ENCODE measurements around the gene MPEG1. TPM values are rescaled to one million over a fixed set of nuclear protein-coding genes. Genes with fewer than 3 reads are reported as not detected.
A peak's percentile ranks its signal among the peaks of the same experiment; 100 is the strongest.

Gene MPEG1, protein sequence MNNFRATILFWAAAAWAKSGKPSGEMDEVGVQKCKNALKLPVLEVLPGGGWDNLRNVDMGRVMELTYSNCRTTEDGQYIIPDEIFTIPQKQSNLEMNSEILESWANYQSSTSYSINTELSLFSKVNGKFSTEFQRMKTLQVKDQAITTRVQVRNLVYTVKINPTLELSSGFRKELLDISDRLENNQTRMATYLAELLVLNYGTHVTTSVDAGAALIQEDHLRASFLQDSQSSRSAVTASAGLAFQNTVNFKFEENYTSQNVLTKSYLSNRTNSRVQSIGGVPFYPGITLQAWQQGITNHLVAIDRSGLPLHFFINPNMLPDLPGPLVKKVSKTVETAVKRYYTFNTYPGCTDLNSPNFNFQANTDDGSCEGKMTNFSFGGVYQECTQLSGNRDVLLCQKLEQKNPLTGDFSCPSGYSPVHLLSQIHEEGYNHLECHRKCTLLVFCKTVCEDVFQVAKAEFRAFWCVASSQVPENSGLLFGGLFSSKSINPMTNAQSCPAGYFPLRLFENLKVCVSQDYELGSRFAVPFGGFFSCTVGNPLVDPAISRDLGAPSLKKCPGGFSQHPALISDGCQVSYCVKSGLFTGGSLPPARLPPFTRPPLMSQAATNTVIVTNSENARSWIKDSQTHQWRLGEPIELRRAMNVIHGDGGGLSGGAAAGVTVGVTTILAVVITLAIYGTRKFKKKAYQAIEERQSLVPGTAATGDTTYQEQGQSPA
- total RNA-seq, result 11.0 TPM

DNA sequence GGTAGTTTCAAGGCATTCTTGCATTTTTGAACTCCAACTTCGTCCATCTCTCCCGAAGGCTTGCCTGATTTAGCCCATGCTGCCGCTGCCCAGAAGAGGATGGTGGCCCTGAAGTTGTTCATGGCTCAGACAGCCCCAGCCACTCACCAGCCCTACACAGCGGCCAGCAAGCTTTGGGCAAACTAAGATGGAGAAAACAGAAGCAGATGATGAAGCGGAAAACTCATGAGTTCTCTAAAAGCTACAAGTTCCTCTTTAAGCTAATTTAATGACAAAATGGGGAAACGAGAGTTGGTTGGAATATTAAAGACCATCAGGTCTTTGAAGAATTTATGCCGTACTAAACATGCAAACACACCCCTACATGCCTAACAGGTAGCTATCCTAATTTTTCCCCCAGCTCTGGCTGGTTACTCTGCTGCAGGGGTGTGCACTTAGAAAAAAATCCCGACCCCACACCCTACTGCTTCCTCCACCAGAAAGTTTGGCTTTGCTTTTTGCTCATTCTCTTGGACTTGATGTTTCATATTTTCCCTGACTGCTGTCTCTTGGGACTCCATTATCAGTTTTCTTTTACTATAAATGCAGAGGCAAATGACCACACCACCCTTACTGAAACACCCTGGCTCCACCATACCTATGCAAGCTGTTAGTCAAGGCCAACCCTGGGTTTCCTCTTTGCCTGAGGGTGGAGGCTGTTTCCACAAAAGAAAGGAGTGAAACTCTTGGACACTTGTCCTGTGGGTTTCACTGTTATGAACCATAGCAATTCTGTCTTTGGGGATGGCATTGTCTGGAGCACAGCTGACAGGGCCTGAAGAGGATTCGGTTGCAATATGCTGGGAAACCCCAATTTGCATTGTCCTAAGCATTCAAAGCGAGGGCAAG is at the start of gene MPEG1:
Gene MPEG1 (minus strand): TSS at position 184 of the 888 bp plus-strand sequence. CDS start 62 bp downstream, at position 122.
- Histone ChIP-seq H3K4me1 (ENCODE audit: control insufficient read depth in 3 of 3, insufficient read depth in 3 of 3, low read length in 3 of 3) (peaks cover 0 to 7% (median 0%) of the 10 kb centered on the region in 3 donors), H3K9ac (ENCODE audit: low read depth in 1 of 3, low read length in 3 of 3) (peak within 1 kb of the TSS in 1 of 3 donors; percentile 21), H3K4me3 (ENCODE audit: low read length in 3 of 3) (peak within 1 kb of the TSS; percentile 0 to 58 (median 29)), H3K9me3 (ENCODE audit: control insufficient read depth in 3 of 3, low read length in 3 of 3) (no peaks in the 10 kb centered on the region), H3K36me3 (ENCODE audit: control insufficient read depth in 3 of 3, insufficient read depth in 3 of 3, low read length in 3 of 3) (no peaks in the 10 kb centered on the region), H3K27me3 (ENCODE audit: control insufficient read depth in 3 of 3, insufficient read depth in 3 of 3, low read length in 3 of 3) (peaks cover 0 to 3% (median 0%) of the 10 kb centered on the region in 3 donors), H3K27ac (ENCODE audit: low read depth, low read length) (peak within 1 kb of the TSS; percentile 46)

GRCh38 chr11:59262177-59262818 is 49.6 kb upstream of the MPEG1 start:
- Histone ChIP-seq H3K4me3 (ENCODE audit: low read length in 3 of 3) (no peak overlapping the region), H3K4me1 (ENCODE audit: control insufficient read depth in 3 of 3, insufficient read depth in 3 of 3, low read length in 3 of 3) (no peaks in the 10 kb centered on the region), H3K9me3 (ENCODE audit: control insufficient read depth in 3 of 3, low read length in 3 of 3) (no peaks in the 10 kb centered on the region), H3K36me3 (ENCODE audit: control insufficient read depth in 3 of 3, insufficient read depth in 3 of 3, low read length in 3 of 3) (no peaks in the 10 kb centered on the region), H3K9ac (ENCODE audit: low read depth in 1 of 3, low read length in 3 of 3) (no peak overlapping the region), H3K27ac (ENCODE audit: low read depth, low read length) (no peak overlapping the region), H3K27me3 (ENCODE audit: control insufficient read depth in 3 of 3, insufficient read depth in 3 of 3, low read length in 3 of 3) (no peaks in the 10 kb centered on the region)

DNA sequence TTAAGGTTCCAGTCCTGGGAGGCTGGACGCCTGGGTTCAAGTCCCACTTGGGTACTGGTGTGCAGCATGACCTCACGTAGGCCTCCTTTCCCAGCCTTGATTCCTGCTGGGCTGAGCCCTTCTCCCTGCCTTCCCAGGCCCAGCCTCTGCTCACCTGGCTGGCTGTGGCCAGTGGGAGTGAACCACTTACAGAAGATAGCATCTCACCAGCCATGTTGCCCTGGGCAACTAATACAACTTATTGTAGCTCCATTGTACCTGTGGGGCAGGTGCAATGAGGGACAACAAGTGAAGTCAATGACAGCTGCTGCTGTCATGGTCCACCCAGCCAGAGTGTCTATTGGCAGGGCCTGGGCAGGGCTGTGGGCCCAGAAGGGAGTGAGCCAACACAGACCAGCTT is 48.4 kb upstream of the MPEG1 start:
- Histone ChIP-seq H3K27ac (ENCODE audit: low read depth, low read length) (no peak overlapping the region), H3K9me3 (ENCODE audit: control insufficient read depth in 3 of 3, low read length in 3 of 3) (no peaks in the 10 kb centered on the region), H3K36me3 (ENCODE audit: control insufficient read depth in 3 of 3, insufficient read depth in 3 of 3, low read length in 3 of 3) (no peaks in the 10 kb centered on the region), H3K9ac (ENCODE audit: low read depth in 1 of 3, low read length in 3 of 3) (no peak overlapping the region), H3K4me3 (ENCODE audit: low read length in 3 of 3) (no peak overlapping the region), H3K27me3 (ENCODE audit: control insufficient read depth in 3 of 3, insufficient read depth in 3 of 3, low read length in 3 of 3) (no peaks in the 10 kb centered on the region), H3K4me1 (ENCODE audit: control insufficient read depth in 3 of 3, insufficient read depth in 3 of 3, low read length in 3 of 3) (no peaks in the 10 kb centered on the region)

DNA sequence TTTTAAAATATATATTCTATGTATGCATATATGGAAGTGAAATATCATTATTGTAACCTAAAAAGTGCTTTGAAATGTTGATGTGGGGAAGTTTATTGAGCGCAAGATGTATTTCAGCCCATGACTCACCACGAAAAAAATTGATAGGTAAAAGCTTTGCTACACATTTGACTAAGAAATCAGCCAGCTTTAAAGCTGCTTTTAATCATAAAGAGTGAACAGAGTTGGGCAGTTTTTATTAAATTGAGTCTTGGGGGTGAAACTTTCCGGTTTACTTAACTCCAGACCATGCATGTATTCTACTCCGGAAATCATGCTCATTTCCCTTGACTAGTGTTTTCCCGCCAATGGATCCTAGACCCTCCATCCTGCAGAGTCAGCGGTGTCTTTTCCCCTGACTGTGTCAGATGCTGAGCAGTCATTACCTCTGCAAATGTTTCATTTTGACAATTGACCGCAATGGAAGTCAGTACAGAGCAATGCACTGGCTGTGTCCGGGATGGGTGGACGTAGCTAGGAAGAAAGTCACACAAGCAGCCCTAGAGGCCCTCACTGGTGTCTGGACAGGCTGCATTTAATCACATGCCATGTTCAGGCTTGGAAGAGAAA is 47.2 kb upstream of the MPEG1 start:
- no peaks in the 10 kb centered on the region for H3K27me3 ChIP-seq (ENCODE audit: control insufficient read depth in 3 of 3, insufficient read depth in 3 of 3, low read length in 3 of 3)
- H3K4me3 ChIP-seq (ENCODE audit: low read length in 3 of 3), result no peak overlapping the region
- H3K9ac ChIP-seq (ENCODE audit: low read depth in 1 of 3, low read length in 3 of 3), result no peak overlapping the region
- H3K27ac ChIP-seq (ENCODE audit: low read depth, low read length), result no peak overlapping the region
- no peaks in the 10 kb centered on the region for H3K9me3 ChIP-seq (ENCODE audit: control insufficient read depth in 3 of 3, low read length in 3 of 3)
- no peaks in the 10 kb centered on the region for H3K36me3 ChIP-seq (ENCODE audit: control insufficient read depth in 3 of 3, insufficient read depth in 3 of 3, low read length in 3 of 3)
- no peaks in the 10 kb centered on the region for H3K4me1 ChIP-seq (ENCODE audit: control insufficient read depth in 3 of 3, insufficient read depth in 3 of 3, low read length in 3 of 3)

GRCh38 chr11:59259047-59259446 is 46.3 kb upstream of the MPEG1 start:
- no peaks in the 10 kb centered on the region for H3K9me3 ChIP-seq (ENCODE audit: control insufficient read depth in 3 of 3, low read length in 3 of 3)
- no peaks in the 10 kb centered on the region for H3K4me1 ChIP-seq (ENCODE audit: control insufficient read depth in 3 of 3, insufficient read depth in 3 of 3, low read length in 3 of 3)
- H3K27me3 ChIP-seq (ENCODE audit: control insufficient read depth in 3 of 3, insufficient read depth in 3 of 3, low read length in 3 of 3), result no peaks in the 10 kb centered on the region
- no peak overlapping the region for H3K4me3 ChIP-seq (ENCODE audit: low read length in 3 of 3)
- no peak overlapping the region for H3K9ac ChIP-seq (ENCODE audit: low read depth in 1 of 3, low read length in 3 of 3)
- H3K27ac ChIP-seq (ENCODE audit: low read depth, low read length), result no peak overlapping the region
- H3K36me3 ChIP-seq (ENCODE audit: control insufficient read depth in 3 of 3, insufficient read depth in 3 of 3, low read length in 3 of 3), result no peaks in the 10 kb centered on the region

DNA sequence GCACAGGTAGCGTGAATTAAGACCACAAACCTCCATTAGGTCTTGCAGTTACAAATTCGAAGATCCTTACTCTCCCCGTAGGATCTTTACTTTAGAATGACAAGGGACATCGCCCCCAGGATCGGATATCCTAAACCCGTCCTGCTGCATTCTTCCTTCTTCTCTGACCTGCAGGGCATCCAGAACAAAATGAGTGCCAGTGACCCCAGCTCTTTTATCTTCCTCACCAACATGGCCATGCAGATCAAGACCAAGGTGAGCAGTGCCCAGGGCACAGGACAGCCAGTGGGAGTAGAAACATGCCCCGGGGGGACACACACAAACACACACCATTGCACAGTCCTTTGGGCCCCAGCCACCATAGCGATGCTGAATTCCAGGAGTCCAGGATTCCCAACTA is 42.6 kb upstream of the MPEG1 start:
- Histone ChIP-seq H3K36me3 (ENCODE audit: control insufficient read depth in 3 of 3, insufficient read depth in 3 of 3, low read length in 3 of 3) (no peaks in the 10 kb centered on the region), H3K4me1 (ENCODE audit: control insufficient read depth in 3 of 3, insufficient read depth in 3 of 3, low read length in 3 of 3) (no peaks in the 10 kb centered on the region), H3K9me3 (ENCODE audit: control insufficient read depth in 3 of 3, low read length in 3 of 3) (no peaks in the 10 kb centered on the region), H3K4me3 (ENCODE audit: low read length in 3 of 3) (no peak overlapping the region), H3K27ac (ENCODE audit: low read depth, low read length) (no peak overlapping the region), H3K27me3 (ENCODE audit: control insufficient read depth in 3 of 3, insufficient read depth in 3 of 3, low read length in 3 of 3) (no peaks in the 10 kb centered on the region), H3K9ac (ENCODE audit: low read depth in 1 of 3, low read length in 3 of 3) (no peak overlapping the region)

- no peak overlapping the region for H3K4me3 ChIP-seq (ENCODE audit: low read length in 3 of 3)
- no peak overlapping the region for H3K27ac ChIP-seq (ENCODE audit: low read depth, low read length)
- no peaks in the 10 kb centered on the region for H3K4me1 ChIP-seq (ENCODE audit: control insufficient read depth in 3 of 3, insufficient read depth in 3 of 3, low read length in 3 of 3)
- no peak overlapping the region for H3K9ac ChIP-seq (ENCODE audit: low read depth in 1 of 3, low read length in 3 of 3)
- H3K27me3 ChIP-seq (ENCODE audit: control insufficient read depth in 3 of 3, insufficient read depth in 3 of 3, low read length in 3 of 3), result no peaks in the 10 kb centered on the region
- H3K36me3 ChIP-seq (ENCODE audit: control insufficient read depth in 3 of 3, insufficient read depth in 3 of 3, low read length in 3 of 3), result no peaks in the 10 kb centered on the region
- no peaks in the 10 kb centered on the region for H3K9me3 ChIP-seq (ENCODE audit: control insufficient read depth in 3 of 3, low read length in 3 of 3)
Observed at GRCh38 chr11:59254286-59254685, 41.6 kb upstream of the MPEG1 start.

DNA sequence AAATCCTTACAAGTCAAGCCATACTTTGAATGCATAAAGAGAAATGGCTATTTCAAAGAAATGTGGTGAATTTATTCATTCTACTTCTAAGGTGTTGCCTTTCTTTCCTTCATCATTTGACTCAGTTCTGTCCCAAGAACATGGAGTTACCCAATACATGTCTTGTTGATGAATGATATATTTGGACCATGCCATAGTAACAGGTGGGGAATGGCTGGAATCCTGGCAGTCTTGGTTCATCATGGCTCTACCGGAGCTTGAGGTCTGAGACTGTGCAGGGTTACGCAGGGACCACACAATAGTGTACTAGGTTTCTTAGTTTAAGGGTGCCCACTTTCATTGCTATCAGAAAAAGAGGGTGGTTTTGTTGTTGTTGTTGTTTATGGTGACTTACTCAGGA is 40.3 kb upstream of the MPEG1 start:
- Histone ChIP-seq H3K36me3 (ENCODE audit: control insufficient read depth in 3 of 3, insufficient read depth in 3 of 3, low read length in 3 of 3) (no peaks in the 10 kb centered on the region), H3K4me1 (ENCODE audit: control insufficient read depth in 3 of 3, insufficient read depth in 3 of 3, low read length in 3 of 3) (no peaks in the 10 kb centered on the region), H3K4me3 (ENCODE audit: low read length in 3 of 3) (no peak overlapping the region), H3K9ac (ENCODE audit: low read depth in 1 of 3, low read length in 3 of 3) (no peak overlapping the region), H3K9me3 (ENCODE audit: control insufficient read depth in 3 of 3, low read length in 3 of 3) (no peaks in the 10 kb centered on the region), H3K27ac (ENCODE audit: low read depth, low read length) (no peak overlapping the region), H3K27me3 (ENCODE audit: control insufficient read depth in 3 of 3, insufficient read depth in 3 of 3, low read length in 3 of 3) (no peaks in the 10 kb centered on the region)

DNA sequence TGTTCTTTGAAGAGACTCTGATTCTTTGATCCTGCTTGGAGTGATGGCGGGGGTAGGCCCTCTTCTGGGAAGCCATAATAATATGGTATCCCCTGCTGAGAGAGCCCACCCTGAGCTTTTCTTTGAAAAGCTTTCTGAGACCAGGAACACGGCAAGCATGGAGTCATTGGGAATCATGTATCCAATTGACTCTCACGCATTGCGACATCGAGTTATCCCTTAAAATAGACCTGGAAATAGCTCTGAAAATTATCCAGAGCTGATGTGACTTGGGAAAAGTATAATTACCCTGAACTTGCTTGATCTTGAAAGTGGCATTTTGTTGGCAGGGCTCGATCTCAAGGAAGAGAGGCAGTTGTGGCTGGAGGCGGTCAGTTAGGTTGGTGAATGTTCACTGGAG is 36.8 kb upstream of the MPEG1 start:
- Histone ChIP-seq H3K4me1 (ENCODE audit: control insufficient read depth in 3 of 3, insufficient read depth in 3 of 3, low read length in 3 of 3) (no peaks in the 10 kb centered on the region), H3K27ac (ENCODE audit: low read depth, low read length) (no peak overlapping the region), H3K4me3 (ENCODE audit: low read length in 3 of 3) (no peak overlapping the region), H3K9me3 (ENCODE audit: control insufficient read depth in 3 of 3, low read length in 3 of 3) (no peaks in the 10 kb centered on the region), H3K27me3 (ENCODE audit: control insufficient read depth in 3 of 3, insufficient read depth in 3 of 3, low read length in 3 of 3) (no peaks in the 10 kb centered on the region), H3K9ac (ENCODE audit: low read depth in 1 of 3, low read length in 3 of 3) (no peak overlapping the region), H3K36me3 (ENCODE audit: control insufficient read depth in 3 of 3, insufficient read depth in 3 of 3, low read length in 3 of 3) (no peaks in the 10 kb centered on the region)

Measured in skeletal muscle tissue (tissue), 4 donors.